Uterus (tissue), 2 donors: ENCODE data around the gene STK36.

ENCODE experiments used
- CTCF ChIP-seq, 4 experiments: fragments of 200-600 bp in 2 of 4; fragments of 450-650 bp in 2 of 4; sonication (generic) in 2 of 4; IDR thresholded peaks; one replicate each; pipeline ENCODE4 v1.5.1; 2016 to 2019; ENCODE audit warnings: antibody characterized with exemption in 4 of 4, mild to moderate bottlenecking in 2 of 4, moderate library complexity in 1 of 4
- POLR2A ChIP-seq, 2 donors: fragments of 450-650 bp; IDR thresholded peaks; one replicate each; pipeline ENCODE4 v1.6.1; 2016; ENCODE audit warnings: antibody characterized with exemption in 2 of 2, mild to moderate bottlenecking in 1 of 2, moderate library complexity in 1 of 2

GRCh38 chr2:218638372-218638771 lies 33.5 kb upstream of the STK36 start:
- TF ChIP-seq CTCF (IDR thresholded peaks at IDR 0.05) (no peak), POLR2A (IDR thresholded peaks at IDR 0.05) (no peak)
